Left lung (tissue), 14 donors: ENCODE data around the gene LIMA1. TPM values are rescaled to one million over a fixed set of nuclear protein-coding genes. Genes with fewer than 3 reads are reported as not detected.
"Not testable (repeated sequence)": the region's sequence is repeated elsewhere in the genome, so short reads cannot be mapped to it uniquely, and the experiment has no call there.

ENCODE experiments used
- ATAC-seq: fragments of 200-7000 bp; cut with Tn5 transposase; one replicate; pipeline ENCODE4 v1.9.1; 2020; ENCODE audit warnings: moderate library complexity
- DNase-seq, 4 donors: peaks; one replicate each; pipeline ENCODE4 v3.0.0-alpha.2; 2013 to 2020
- H3K27ac ChIP-seq, 2 donors: fragments of 200-600 bp; sonication (generic) in 1 of 2; one replicate each; pipeline versions ENCODE4 v1.5.0 to v1.8.0; 2020 to 2021
- H3K27me3 ChIP-seq, 2 donors: fragments of 200-600 bp; sonication (generic) in 1 of 2; one replicate each; pipeline versions ENCODE4 v1.5.0 to v1.8.0; 2020 to 2021
- H3K36me3 ChIP-seq, 2 donors: fragments of 200-600 bp; sonication (generic) in 1 of 2; one replicate each; pipeline versions ENCODE4 v1.5.0 to v1.8.0; 2020 to 2021
- H3K4me1 ChIP-seq, 2 donors: fragments of 200-600 bp; one replicate each; pipeline ENCODE4 v1.8.0; 2021
- H3K4me3 ChIP-seq, 2 donors: fragments of 200-600 bp; sonication (generic) in 1 of 2; one replicate each; pipeline versions ENCODE4 v1.5.0 to v1.8.0; 2020 to 2021; ENCODE audit warnings: mild to moderate bottlenecking in 1 of 2
- H3K9me3 ChIP-seq, 2 donors: fragments of 200-600 bp; sonication (generic) in 1 of 2; one replicate each; pipeline versions ENCODE4 v1.5.0 to v1.8.0; 2020 to 2021
- intact Hi-C, 2 donors: fragments of 100-400 bp; cut with DNase I; formaldehyde crosslinking; loops; one replicate each; pipeline versions ENCODE4 v1.11.2 to v1.14.2; 2022
- long read RNA-seq, 12 donors: library from polyadenylated mRNA in 2 of 12; unstranded in 2 of 12; transcript quantifications; one replicate each; pipeline ENCODE4 v2.0.0 and lab custom pipeline, GENCODE V29; 2019 to 2026
- polyA plus RNA-seq, 6 donors: library from polyadenylated mRNA; unstranded; fragments of 120-200 nt; gene quantifications; one replicate each; pipeline ENCODE4 v1.2.1, GENCODE V29; 2013; ENCODE audit not compliant: insufficient read length in 6 of 6
- total RNA-seq, 2 donors: library from RNA; stranded (reverse); fragmentation: NEBNext Ultra II Directional; extraction: Animal tissue kit (Norgen Biotek cat#: 25700); gene quantifications; one replicate each; pipeline ENCODE4 v1.2.1, GENCODE V29; 2021
- TF ChIP-seq, protein P1 (sequence below), 2 donors: fragments of 200-600 bp; sonication (generic) in 1 of 2; IDR thresholded peaks; one replicate each; pipeline versions ENCODE4 v1.5.0 to v1.8.0; 2021; ENCODE audit warnings: antibody characterized with exemption in 2 of 2
- donor health status: DM: no; HTN: yes; CAD: no.
- donor health status: DM: no; HTN: no; CAD: no.

The LIMA1 gene
- total RNA-seq (10 to 100 TPM; 82.3 to 84.1 TPM), polyA plus RNA-seq (10 to 100 TPM; 71.9 to 91.0 (median 80.8) TPM)
- long read RNA-seq, donor 1, transcript LIMA1-207 (3 exons, 587 nt) = minor isoform, 5 of 42 reads
- long read RNA-seq, donor 1, transcript LIMA1-201 (11 exons, 3,706 nt) = minor isoform, 8 of 42 reads
- long read RNA-seq, donor 1, transcript LIMA1-215 (8 exons, 3,254 nt) = major isoform, 11 of 42 reads
- long read RNA-seq, donor 1, partial matches to known transcripts = 11 of 42 reads
- long read RNA-seq, donor 1, other reads (novel, unspliced or antisense) = 0 of 42 reads
- long read RNA-seq, donor 2, transcript LIMA1-215 (8 exons, 3,254 nt) = major isoform, 10 of 27 reads
- long read RNA-seq, donor 2, transcript LIMA1-203 (5 exons, 3,920 nt) = minor isoform, 5 of 27 reads
- long read RNA-seq, donor 2, partial matches to known transcripts = 6 of 27 reads
- long read RNA-seq, donor 2, other reads (novel, unspliced or antisense) = 0 of 27 reads
- long read RNA-seq, donor 3, partial matches to known transcripts = 0 of 13 reads
- long read RNA-seq, donor 3, other reads (novel, unspliced or antisense) = 0 of 13 reads
- long read RNA-seq, donor 4, transcript LIMA1-201 (11 exons, 3,706 nt) = major isoform, 6 of 44 reads
- long read RNA-seq, donor 4, partial matches to known transcripts = 25 of 44 reads
- long read RNA-seq, donor 4, other reads (novel, unspliced or antisense) = 7 of 44 reads
- long read RNA-seq, donor 5, transcript LIMA1-215 (8 exons, 3,254 nt) = major isoform, 9 of 31 reads
- long read RNA-seq, donor 5, partial matches to known transcripts = 10 of 31 reads
- long read RNA-seq, donor 5, other reads (novel, unspliced or antisense) = 0 of 31 reads
- long read RNA-seq, donor 6, transcript LIMA1-215 (8 exons, 3,254 nt) = major isoform, 5 of 22 reads
- long read RNA-seq, donor 6, partial matches to known transcripts = 7 of 22 reads
- long read RNA-seq, donor 6, other reads (novel, unspliced or antisense) = 0 of 22 reads
- long read RNA-seq, donor 7, partial matches to known transcripts = 0 of 7 reads
- long read RNA-seq, donor 7, other reads (novel, unspliced or antisense) = 0 of 7 reads
- long read RNA-seq, donor 8, transcript LIMA1-215 (8 exons, 3,254 nt) = minor isoform, 5 of 16 reads
- long read RNA-seq, donor 8, transcript LIMA1-201 (11 exons, 3,706 nt) = major isoform, 6 of 16 reads
- long read RNA-seq, donor 8, partial matches to known transcripts = 0 of 16 reads
- long read RNA-seq, donor 8, other reads (novel, unspliced or antisense) = 0 of 16 reads
- long read RNA-seq, donor 9 = 0 reads
- long read RNA-seq, donor 10, partial matches to known transcripts = 8 of 16 reads
- long read RNA-seq, donor 10, other reads (novel, unspliced or antisense) = 3 of 16 reads
- long read RNA-seq, donor 11, transcript LIMA1-204 (2 exons, 648 nt) = minor isoform, 5 of 37 reads
- long read RNA-seq, donor 11, transcript LIMA1-215 (8 exons, 3,254 nt) = major isoform, 7 of 37 reads
- long read RNA-seq, donor 11, partial matches to known transcripts = 18 of 37 reads
- long read RNA-seq, donor 11, other reads (novel, unspliced or antisense) = 0 of 37 reads
- long read RNA-seq, donor 12, transcript LIMA1-215 (8 exons, 3,254 nt) = major isoform, 7 of 23 reads
- long read RNA-seq, donor 12, partial matches to known transcripts = 7 of 23 reads
- long read RNA-seq, donor 12, other reads (novel, unspliced or antisense) = 0 of 23 reads

DNA sequence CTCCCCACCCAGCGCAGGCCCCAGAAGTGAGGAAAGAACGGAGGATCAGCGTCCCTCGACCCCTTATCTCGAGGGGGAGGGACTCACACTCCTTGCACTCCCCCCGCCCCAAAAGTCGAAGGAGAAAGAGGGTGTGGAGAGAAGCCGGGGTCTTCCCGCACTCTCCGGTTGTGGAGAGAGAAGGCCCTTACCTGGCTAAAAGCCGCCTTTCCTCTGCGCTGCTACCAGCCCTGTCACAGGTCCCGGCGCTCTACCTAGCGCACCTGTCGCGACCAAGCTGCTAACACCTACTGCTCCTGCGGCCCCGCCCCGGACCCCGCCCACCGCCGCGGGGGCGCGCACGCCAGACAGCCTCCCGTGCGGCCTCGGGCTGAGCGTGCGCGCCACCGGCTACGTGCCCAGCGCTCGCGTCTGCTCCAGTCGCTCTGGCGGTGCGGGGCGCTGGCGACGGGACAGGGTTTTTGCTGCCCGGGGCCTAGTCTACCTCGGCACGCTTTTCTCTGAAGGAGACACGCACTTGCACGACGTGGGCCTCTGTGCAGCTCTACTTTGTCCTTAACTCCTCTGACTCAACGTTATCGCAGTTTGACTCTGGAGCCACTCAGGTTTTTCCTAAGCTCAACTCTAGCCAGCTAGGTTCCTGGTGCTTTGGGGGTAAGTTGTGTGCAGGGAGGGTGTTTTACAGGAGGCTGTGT is at the start of gene LIMA1:
LIMA1 (minus strand) TSS at position 292 of the 695 bp plus-strand sequence. CDS start 34,769 bp downstream, outside the sequence.
- no peaks in the 10 kb centered on the region for H3K36me3 ChIP-seq
- intact Hi-C loops = no loop called here
- ATAC-seq = peak; percentile 99
- TF ChIP-seq, protein P1, sequence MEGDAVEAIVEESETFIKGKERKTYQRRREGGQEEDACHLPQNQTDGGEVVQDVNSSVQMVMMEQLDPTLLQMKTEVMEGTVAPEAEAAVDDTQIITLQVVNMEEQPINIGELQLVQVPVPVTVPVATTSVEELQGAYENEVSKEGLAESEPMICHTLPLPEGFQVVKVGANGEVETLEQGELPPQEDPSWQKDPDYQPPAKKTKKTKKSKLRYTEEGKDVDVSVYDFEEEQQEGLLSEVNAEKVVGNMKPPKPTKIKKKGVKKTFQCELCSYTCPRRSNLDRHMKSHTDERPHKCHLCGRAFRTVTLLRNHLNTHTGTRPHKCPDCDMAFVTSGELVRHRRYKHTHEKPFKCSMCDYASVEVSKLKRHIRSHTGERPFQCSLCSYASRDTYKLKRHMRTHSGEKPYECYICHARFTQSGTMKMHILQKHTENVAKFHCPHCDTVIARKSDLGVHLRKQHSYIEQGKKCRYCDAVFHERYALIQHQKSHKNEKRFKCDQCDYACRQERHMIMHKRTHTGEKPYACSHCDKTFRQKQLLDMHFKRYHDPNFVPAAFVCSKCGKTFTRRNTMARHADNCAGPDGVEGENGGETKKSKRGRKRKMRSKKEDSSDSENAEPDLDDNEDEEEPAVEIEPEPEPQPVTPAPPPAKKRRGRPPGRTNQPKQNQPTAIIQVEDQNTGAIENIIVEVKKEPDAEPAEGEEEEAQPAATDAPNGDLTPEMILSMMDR (IDR thresholded peaks at IDR 0.05) = no peak
- peak within 1 kb of the TSS; percentile 76 to 87 for H3K4me3 ChIP-seq
- H3K27ac ChIP-seq = peak within 1 kb of the TSS; percentile 80 to 86
- peaks cover 3 to 26% of the 10 kb centered on the region in 2 donors for H3K4me1 ChIP-seq
- peak; percentile 87 to 97 (median 93) for DNase-seq
- H3K9me3 ChIP-seq = no peaks in the 10 kb centered on the region
- H3K27me3 ChIP-seq = no peaks in the 10 kb centered on the region

DNA sequence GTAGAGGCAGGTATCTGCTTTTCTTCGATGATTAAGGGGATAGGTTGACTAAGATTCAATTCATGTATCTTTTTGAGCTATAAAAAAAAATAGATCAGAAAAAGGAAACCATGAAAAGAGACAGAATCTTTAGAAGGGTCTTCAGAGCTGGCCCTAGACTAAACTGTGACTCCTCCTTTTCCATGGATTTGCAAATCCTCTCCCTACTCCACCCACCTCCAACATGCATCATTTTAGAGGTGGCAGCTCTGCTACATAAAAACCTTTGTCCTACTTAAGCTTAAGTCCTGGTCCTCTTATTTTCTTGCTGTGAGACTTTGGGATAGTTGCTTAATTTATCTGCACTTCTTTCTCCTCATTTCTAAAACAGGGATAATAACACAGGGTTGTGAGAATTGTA is 48.4 kb upstream of the LIMA1 start:
- H3K4me3 ChIP-seq = no peak overlapping the region
- H3K9me3 ChIP-seq = no peaks in the 10 kb centered on the region
- no peaks in the 10 kb centered on the region for H3K4me1 ChIP-seq
- H3K27ac ChIP-seq = no peak overlapping the region
- no peaks in the 10 kb centered on the region for H3K36me3 ChIP-seq
- no peaks in the 10 kb centered on the region for H3K27me3 ChIP-seq
- ATAC-seq (no peak), DNase-seq (no peak)
- intact Hi-C loops = no loop called here
- TF ChIP-seq, protein P1 (IDR thresholded peaks at IDR 0.05) = no peak

DNA sequence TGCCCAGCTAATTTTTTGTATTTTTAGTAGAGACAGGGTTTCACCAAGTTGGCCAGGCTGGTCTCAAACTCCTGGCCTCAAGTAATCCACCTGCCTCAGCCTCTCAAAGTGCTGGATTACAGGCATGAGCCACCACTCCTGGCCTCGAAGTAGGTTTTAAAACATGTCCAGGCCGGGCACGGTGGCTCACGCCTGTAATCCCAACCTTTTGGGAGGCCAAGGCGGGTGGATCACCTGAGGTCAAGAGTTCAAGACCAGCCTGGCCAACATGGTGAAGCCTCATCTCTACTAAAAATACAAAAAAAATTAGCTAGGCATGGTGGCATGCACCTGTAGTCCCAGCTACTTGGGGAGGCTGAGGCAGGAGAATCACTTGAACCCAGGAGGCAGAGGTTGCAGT is 45.3 kb upstream of the LIMA1 start:
- H3K9me3 ChIP-seq, H3K36me3 ChIP-seq, H3K4me1 ChIP-seq, DNase-seq, ATAC-seq, intact Hi-C loops, H3K27me3 ChIP-seq, H3K4me3 ChIP-seq, H3K27ac ChIP-seq: not testable (repeated sequence)

DNA sequence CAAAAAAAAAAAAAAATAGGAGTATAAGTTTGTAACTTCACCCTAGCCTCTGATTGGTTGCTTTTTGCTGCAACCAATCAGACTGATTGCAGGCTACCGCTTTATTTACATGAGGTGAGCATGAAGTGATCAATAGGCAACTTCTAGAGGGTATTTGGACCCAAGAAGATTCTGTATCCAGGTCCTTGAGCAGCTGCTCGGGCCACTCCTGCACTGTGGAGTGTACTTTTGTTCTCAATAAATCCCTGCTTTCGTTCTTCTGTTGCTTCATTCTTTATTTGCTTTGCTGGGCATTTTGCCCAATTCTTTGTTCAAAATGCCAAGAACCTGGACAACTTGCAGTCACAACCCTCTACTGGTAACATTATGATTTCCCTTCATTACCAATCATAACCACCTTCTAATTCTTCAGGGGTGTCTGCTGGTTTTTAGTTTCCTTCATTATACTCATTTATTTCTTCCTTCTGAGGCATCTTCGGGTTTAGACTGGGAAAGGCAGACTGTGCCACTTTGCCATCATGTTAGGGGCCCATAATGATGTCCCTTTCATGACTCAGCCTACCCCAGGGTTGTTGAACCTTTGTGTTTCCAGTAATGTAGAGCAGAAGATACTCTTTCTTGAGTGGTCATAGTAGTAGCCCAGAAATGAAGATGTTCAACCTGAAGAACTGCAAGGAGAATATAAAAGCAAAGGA is 43.4 kb upstream of the LIMA1 start:
- H3K27ac ChIP-seq = peak overlapping the region in 1 of 2 donors; percentile 21
- no peaks in the 10 kb centered on the region for H3K9me3 ChIP-seq
- intact Hi-C loops = no loop called here
- peak; percentile 89 for ATAC-seq
- TF ChIP-seq, protein P1 (IDR thresholded peaks at IDR 0.05) = no peak
- no peaks in the 10 kb centered on the region for H3K4me1 ChIP-seq
- no peak overlapping the region for H3K4me3 ChIP-seq
- no peaks in the 10 kb centered on the region for H3K27me3 ChIP-seq
- no peaks in the 10 kb centered on the region for H3K36me3 ChIP-seq
- DNase-seq = peak in 3 of 4 donors; percentile 25 to 65 (median 49)
